ENCODE data around the gene VASN. TPM values are rescaled to one million over a fixed set of nuclear protein-coding genes. Genes with fewer than 3 reads are reported as not detected.
"Not testable (repeated sequence)": the region's sequence is repeated elsewhere in the genome, so short reads cannot be mapped to it uniquely, and the experiment has no call there.

The VASN gene
- total RNA-seq = 1 to 10 TPM; 2.2 to 4.8 TPM
- long read RNA-seq, partial matches to known transcripts = 12 of 15 reads
- long read RNA-seq, other reads (novel, unspliced or antisense) = 0 of 15 reads

DNA sequence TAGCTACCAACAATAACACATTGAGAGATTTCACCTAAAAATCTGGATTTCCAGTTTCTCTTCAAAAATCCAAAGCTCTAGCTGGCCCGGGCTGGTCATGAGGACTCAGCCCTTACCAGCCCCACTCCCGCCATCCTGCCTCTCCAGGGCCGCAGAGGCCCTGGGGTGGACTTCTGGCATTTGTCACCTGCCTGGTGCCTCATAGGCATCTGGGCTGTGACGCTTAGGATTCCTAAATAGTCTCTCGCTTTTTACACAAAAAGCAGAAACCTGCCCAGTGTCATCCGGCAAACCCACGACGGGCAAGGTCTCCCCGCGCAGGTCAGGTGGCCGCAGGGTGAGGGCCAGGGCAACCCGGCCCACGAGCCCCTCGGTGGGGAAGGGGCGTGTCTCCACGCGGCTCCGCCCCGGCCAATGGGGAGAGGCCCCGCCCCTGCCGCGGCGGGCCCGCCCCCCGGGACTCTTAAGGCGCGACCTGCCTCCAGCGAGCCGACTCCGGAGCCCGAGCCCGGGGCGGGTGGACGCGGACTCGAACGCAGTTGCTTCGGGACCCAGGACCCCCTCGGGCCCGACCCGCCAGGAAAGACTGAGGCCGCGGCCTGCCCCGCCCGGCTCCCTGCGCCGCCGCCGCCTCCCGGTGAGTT is at the start of gene VASN:
VASN (plus strand) TSS at position 492 of the 644 bp plus-strand sequence. CDS start 9,030 bp downstream, outside the sequence.
- ATAC-seq (peak; percentile 87), DNase-seq (peak; percentile 57 to 82)
- intact Hi-C loops (cut with DNase I, micrococcal nuclease) = no loop called here

- no peak for DNase-seq
- intact Hi-C loops (cut with DNase I, micrococcal nuclease) = no loop called here
These were observed 49.3 kb upstream of the VASN start for GRCh38 chr16:4322121-4323052.

GRCh38 chr16:4323071-4323844 is 48.4 kb upstream of the VASN start:
- ATAC-seq (no peak), DNase-seq (no peak)
- intact Hi-C loops (cut with DNase I, micrococcal nuclease) = no loop called here

More at GRCh38 chr16:4322121-4323052, 49.3 kb upstream of the VASN start:
- ATAC-seq = no peak

DNA sequence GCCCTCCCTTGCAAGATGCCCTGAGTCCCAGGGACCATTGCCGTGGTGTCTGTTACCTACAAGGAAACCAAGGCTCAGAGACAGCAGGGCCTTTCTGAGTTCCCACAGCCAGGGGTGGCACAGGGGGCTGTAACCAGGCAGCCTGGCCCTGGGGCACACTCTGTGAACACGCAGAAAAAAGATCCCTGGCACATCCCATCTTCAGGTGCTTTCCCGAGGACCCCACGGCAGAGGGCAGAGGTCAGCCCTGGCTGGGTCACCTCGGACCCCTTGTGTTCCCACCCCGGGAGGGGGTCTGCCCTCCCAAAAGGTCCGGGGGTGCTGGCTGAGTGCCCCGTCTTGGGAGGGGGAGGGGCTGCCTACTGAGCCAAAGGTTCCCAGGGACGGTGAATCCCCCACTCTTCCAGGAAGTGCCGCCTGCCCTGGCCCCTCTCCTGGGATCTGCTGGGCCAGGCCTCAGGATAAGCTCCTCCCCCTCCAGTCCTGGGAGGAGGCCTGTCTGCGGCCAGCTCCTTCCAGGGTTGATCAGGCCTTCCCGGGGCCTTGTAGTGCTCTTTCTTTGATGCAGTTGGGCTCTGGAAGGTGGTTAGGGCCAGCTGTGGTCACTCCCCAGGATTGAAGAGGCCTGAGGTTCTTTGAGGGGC is 47.7 kb upstream of the VASN start:
- ATAC-seq (peak; percentile 50), DNase-seq (no peak)
- intact Hi-C loops (cut with DNase I, micrococcal nuclease) = no loop called here

- intact Hi-C loops (cut with DNase I, micrococcal nuclease) = no loop called here
- no peak for DNase-seq
- no peak for ATAC-seq
These were observed 47.0 kb upstream of the VASN start for GRCh38 chr16:4324492-4325252.

- ATAC-seq = no peak
- DNase-seq = no peak
- intact Hi-C loops (cut with DNase I, micrococcal nuclease) = no loop called here
These were observed 46.3 kb upstream of the VASN start for GRCh38 chr16:4325253-4325758.

GRCh38 chr16:4327386-4328045 is 44.1 kb upstream of the VASN start:
- DNase-seq (no peak), ATAC-seq (peak; percentile 2)
- intact Hi-C loops (cut with DNase I, micrococcal nuclease) = no loop called here

DNA sequence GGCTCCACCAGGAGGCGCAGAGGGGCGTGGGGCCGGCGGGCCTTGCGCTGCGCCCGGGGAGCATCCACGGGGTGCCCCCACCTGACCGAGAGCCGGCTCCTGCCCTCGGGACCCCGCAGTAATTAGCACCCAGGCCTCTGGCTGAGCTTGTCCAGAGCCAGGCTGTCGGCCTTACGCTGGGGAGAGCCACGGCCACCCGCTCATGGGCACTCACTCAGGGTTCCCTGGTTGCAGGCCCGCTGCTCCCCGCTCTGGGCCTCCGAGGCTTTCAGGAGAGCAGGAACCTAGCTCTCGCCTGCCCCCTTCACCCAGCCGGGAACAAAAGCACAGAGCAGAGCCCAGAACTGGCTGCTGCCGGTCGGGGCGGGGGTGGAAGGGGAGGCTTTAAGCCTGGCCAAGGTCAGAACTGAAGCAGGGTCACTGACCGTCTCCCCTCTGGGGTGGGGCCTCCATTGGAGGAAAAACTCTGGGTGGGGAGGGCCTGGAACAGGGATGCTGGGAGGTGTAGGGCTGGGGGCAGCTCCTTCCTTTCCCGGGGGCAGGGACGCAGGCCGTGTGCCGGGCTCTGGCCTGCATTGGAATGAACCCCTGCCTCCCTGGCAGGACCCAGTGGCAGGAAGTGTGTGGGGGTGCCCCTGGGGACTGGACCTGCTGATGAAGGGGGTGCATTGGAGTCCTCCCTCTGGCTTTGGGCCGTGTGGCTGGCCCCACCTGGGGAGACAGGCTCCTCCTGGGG is 43.4 kb upstream of the VASN start:
- intact Hi-C loops (cut with DNase I, micrococcal nuclease) = no loop called here
- DNase-seq (peak; percentile 67 to 76), ATAC-seq (peak; percentile 72)

DNA sequence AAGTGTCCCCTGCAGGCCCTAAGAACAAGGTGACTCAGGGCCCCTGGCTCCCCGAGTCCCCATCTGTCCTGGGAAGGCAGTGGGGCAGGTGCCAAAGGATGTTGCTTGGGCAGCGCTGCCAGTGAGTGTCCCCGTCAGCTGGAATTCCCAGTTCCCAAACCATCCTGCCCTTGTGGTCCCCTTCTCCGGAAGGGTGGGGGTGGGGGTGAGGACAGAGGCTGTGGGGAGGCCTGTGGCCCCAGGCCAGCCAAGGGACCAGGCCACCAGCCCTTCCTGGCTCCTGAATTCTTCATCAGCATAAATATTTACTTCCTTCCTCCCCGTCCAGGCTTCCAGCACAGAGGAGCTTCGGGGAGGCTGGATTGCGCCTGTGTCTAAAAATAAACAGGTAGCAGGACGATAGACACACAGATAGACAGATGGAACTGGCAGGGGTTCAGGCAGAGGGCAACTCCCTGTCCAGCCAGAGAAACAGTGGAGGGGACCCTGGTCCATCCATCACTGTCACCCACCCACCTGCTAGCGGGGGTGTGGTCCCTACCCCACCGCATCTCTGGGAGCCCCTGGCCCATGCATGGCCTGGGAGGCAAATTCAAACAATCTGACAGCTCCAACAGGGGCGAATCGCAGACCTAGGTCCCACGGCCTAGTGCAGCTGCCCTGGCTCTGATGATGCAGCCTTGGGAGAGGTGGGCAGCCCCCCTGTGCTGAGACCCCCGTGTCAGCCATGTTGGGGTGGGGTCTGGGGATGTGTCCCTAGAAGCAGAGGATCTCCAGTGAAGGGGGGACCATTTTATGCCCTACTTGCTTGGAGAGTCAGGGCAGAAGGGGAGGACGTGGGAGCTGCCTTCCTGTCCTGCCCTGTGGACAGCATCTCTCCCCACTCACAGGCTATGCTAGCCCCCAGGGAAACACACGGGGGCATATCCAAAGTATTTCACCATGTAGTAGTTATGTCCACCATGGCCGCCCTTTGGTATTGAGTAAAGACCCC is 42.6 kb upstream of the VASN start:
- intact Hi-C loops (cut with DNase I, micrococcal nuclease) = no loop called here
- DNase-seq = no peak
- ATAC-seq = no peak

DNA sequence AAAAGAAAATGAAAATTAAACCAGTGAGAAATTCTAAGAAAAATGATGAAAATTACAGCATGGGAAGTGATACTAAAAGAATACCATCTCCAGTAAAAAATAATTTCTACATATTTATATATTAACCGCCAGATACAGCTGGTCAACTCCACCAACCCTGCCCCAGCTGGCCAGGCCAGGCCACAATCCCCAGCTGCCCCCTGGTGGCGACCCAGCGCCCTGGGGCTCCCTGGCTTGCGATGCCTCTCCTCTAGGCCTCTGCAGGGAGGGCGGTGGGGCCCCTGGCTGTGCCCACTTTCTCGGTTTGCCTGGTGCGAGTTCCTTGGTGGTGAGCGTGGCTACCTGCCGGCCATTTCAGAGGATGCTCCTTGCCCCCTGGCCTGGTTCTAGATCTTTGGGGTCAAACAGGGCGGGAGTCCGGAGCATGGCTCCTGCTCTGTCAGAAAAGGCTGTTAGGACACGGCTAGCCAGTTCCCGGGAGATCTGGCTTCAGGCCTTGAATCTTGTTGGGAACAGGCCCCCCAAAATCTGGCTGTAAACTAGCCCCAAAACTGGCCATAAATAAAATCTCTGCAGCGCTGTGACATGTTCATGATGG is 41.3 kb upstream of the VASN start:
- ATAC-seq = peak; percentile 83
- intact Hi-C loops (cut with DNase I, micrococcal nuclease) = loop anchor here in 1 of 2 donors (2.0 to 10.0 kb wide), 2 partner anchors 42 to 126 kb away; no protein-coding TSS in a partner anchor
- peak; percentile 63 to 87 for DNase-seq

DNA sequence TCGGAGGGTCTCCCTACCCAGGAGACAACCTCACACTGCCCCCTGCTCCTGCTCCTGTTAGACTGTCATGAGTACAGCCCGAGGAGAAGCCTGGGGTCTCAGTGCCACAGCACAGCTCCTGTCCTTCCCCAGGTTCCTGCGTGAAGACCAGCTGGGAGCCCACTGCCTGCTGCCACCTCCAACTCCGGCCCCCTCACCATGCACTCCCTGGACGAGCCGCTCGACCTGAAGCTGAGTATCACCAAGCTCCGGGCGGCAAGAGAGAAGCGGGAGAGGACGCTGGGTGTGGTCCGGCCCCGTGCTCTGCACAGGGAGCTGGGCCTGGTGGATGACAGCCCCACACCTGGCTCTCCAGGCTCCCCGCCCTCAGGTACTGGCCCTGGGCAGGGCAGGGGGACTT is 39.6 kb upstream of the VASN start:
- DNase-seq = no peak
- ATAC-seq = no peak
- intact Hi-C loops (cut with DNase I, micrococcal nuclease) = loop anchor here in 1 of 2 donors (10.0 kb wide), 1 partner anchor 127 kb away; no protein-coding TSS in a partner anchor

GRCh38 chr16:4332623-4333307 is 38.9 kb upstream of the VASN start:
- ATAC-seq (no peak), DNase-seq (no peak)
- intact Hi-C loops (cut with DNase I, micrococcal nuclease) = loop anchor here in 1 of 2 donors (10.0 kb wide), 1 partner anchor 128 kb away; no protein-coding TSS in a partner anchor

DNA sequence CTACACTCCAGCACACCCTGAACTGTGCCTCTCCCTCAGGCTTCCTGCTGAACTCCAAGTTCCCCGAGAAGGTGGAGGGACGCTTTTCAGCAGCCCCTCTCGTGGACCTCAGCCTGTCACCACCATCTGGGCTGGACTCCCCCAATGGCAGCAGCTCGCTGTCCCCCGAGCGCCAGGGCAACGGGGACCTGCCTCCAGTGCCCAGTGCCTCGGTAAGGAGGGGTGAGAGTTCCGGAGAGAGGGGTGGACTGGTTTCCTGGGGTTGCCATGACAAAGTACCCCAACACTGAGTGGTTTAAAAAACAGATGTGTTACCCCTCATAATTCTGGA is 38.4 kb upstream of the VASN start:
- DNase-seq (no peak), ATAC-seq (no peak)
- intact Hi-C loops (cut with DNase I, micrococcal nuclease) = loop anchor here in 1 of 2 donors (10.0 kb wide), 1 partner anchor 128 kb away; no protein-coding TSS in a partner anchor

DNA sequence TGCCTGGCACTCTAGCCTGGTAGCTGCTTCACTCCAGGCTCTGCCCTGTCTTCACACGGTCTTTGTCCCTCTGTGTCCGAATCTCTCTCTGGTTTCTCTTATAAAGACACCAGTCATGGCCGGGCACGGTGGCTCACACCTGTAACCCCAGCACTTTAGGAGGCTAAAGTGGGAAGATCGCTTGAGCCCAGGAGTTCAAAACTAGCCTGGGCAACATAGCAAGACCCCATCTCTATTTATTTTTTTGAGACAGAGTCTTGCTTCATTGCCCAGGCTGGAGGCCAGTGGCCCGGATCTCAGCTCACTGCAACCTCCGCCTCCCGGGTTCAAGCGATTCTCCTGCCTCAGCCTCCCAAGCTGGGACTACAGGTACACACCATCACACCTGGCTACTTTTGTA is 37.9 kb upstream of the VASN start:
- not testable (repeated sequence) for DNase-seq, ATAC-seq
- intact Hi-C loops (cut with DNase I, micrococcal nuclease) = loop anchor here in 1 of 2 donors (10.0 kb wide), 1 partner anchor 129 kb away; no protein-coding TSS in a partner anchor

All from left colon (tissue), 2 donors.